ENCODE data around the gene CINP.
A peak's percentile ranks its signal among the peaks of the same experiment; 100 is the strongest.

Gene CINP

GRCh38 chr14:102377696-102378095 lies 15.0 kb upstream of the CINP start:
- H3K36me3 ChIP-seq (ENCODE audit: control insufficient read depth, insufficient read depth, low read length) = peaks cover 21% of the 10 kb centered on the region
- no peak overlapping the region for H3K27ac ChIP-seq (ENCODE audit: low read depth, low read length, severe bottlenecking)
- no peaks in the 10 kb centered on the region for H3K4me1 ChIP-seq (ENCODE audit: control insufficient read depth, insufficient read depth, low read length, poor library complexity, severe bottlenecking)
- no peaks in the 10 kb centered on the region for H3K9me3 ChIP-seq (ENCODE audit: control insufficient read depth, low read length)
- no peak overlapping the region for H3K4me3 ChIP-seq (ENCODE audit: extremely low read depth, insufficient read depth, low read length, poor library complexity, severe bottlenecking)

- H3K36me3 ChIP-seq (ENCODE audit: control insufficient read depth, insufficient read depth, low read length) = peaks cover 21% of the 10 kb centered on the region
- no peaks in the 10 kb centered on the region for H3K9me3 ChIP-seq (ENCODE audit: control insufficient read depth, low read length)
- no peak overlapping the region for H3K27ac ChIP-seq (ENCODE audit: low read depth, low read length, severe bottlenecking)
- no peak overlapping the region for H3K4me3 ChIP-seq (ENCODE audit: extremely low read depth, insufficient read depth, low read length, poor library complexity, severe bottlenecking)
- WGBS, 2 experiments (ENCODE audit: insufficient coverage in 2 of 2) = 98 to 100% methylated on average over 4 of the region's 5 CpGs
- no peaks in the 10 kb centered on the region for H3K4me1 ChIP-seq (ENCODE audit: control insufficient read depth, insufficient read depth, low read length, poor library complexity, severe bottlenecking)
Measured at GRCh38 chr14:102375119-102375518, 12.4 kb upstream of the CINP start.

GRCh38 chr14:102374264-102374663 lies 11.6 kb upstream of the CINP start:
- Histone ChIP-seq H3K27ac (ENCODE audit: low read depth, low read length, severe bottlenecking) (no peak overlapping the region), H3K9me3 (ENCODE audit: control insufficient read depth, low read length) (no peaks in the 10 kb centered on the region), H3K4me3 (ENCODE audit: extremely low read depth, insufficient read depth, low read length, poor library complexity, severe bottlenecking) (no peak overlapping the region), H3K36me3 (ENCODE audit: control insufficient read depth, insufficient read depth, low read length) (peaks cover 20% of the 10 kb centered on the region), H3K4me1 (ENCODE audit: control insufficient read depth, insufficient read depth, low read length, poor library complexity, severe bottlenecking) (no peaks in the 10 kb centered on the region)
- WGBS, 2 experiments (ENCODE audit: insufficient coverage in 2 of 2) = 100% methylated on average over 2 of the region's 2 CpGs; no CpG with 5 or more reads in 1 of the 2 experiments

GRCh38 chr14:102373110-102373509 lies 10.4 kb upstream of the CINP start:
- no peak overlapping the region for H3K27ac ChIP-seq (ENCODE audit: low read depth, low read length, severe bottlenecking)
- peaks cover 10% of the 10 kb centered on the region for H3K36me3 ChIP-seq (ENCODE audit: control insufficient read depth, insufficient read depth, low read length)
- no CpG with 5 or more reads among the region's 3 CpGs for WGBS, 2 experiments (ENCODE audit: insufficient coverage in 2 of 2)
- no peak overlapping the region for H3K4me3 ChIP-seq (ENCODE audit: extremely low read depth, insufficient read depth, low read length, poor library complexity, severe bottlenecking)
- no peaks in the 10 kb centered on the region for H3K9me3 ChIP-seq (ENCODE audit: control insufficient read depth, low read length)
- no peaks in the 10 kb centered on the region for H3K4me1 ChIP-seq (ENCODE audit: control insufficient read depth, insufficient read depth, low read length, poor library complexity, severe bottlenecking)

- H3K4me1 ChIP-seq (ENCODE audit: control insufficient read depth, insufficient read depth, low read length, poor library complexity, severe bottlenecking) = no peaks in the 10 kb centered on the region
- H3K9me3 ChIP-seq (ENCODE audit: control insufficient read depth, low read length) = no peaks in the 10 kb centered on the region
- H3K4me3 ChIP-seq (ENCODE audit: extremely low read depth, insufficient read depth, low read length, poor library complexity, severe bottlenecking) = no peak overlapping the region
- H3K27ac ChIP-seq (ENCODE audit: low read depth, low read length, severe bottlenecking) = no peak overlapping the region
- 91 to 100% methylated on average over 1 to 3 of the region's 4 CpGs for WGBS, 2 experiments (ENCODE audit: insufficient coverage in 2 of 2)
- H3K36me3 ChIP-seq (ENCODE audit: control insufficient read depth, insufficient read depth, low read length) = no peaks in the 10 kb centered on the region
Measured at GRCh38 chr14:102371361-102371760, 8.7 kb upstream of the CINP start.

- Histone ChIP-seq H3K27ac (ENCODE audit: low read depth, low read length, severe bottlenecking) (no peak overlapping the region), H3K9me3 (ENCODE audit: control insufficient read depth, low read length) (no peaks in the 10 kb centered on the region), H3K36me3 (ENCODE audit: control insufficient read depth, insufficient read depth, low read length) (peaks cover 2% of the 10 kb centered on the region), H3K4me3 (ENCODE audit: extremely low read depth, insufficient read depth, low read length, poor library complexity, severe bottlenecking) (no peak overlapping the region), H3K4me1 (ENCODE audit: control insufficient read depth, insufficient read depth, low read length, poor library complexity, severe bottlenecking) (no peaks in the 10 kb centered on the region)
- WGBS, 2 experiments (ENCODE audit: insufficient coverage in 2 of 2) = 71 to 84% methylated on average over 7 to 11 of the region's 11 CpGs
Measured at GRCh38 chr14:102370305-102370809, 7.7 kb upstream of the CINP start.

- 0 to 5% methylated on average over 26 to 36 of the region's 53 CpGs for WGBS, 2 experiments (ENCODE audit: insufficient coverage in 2 of 2)
- Histone ChIP-seq H3K36me3 (ENCODE audit: control insufficient read depth, insufficient read depth, low read length) (peaks cover 9% of the 10 kb centered on the region), H3K4me1 (ENCODE audit: control insufficient read depth, insufficient read depth, low read length, poor library complexity, severe bottlenecking) (no peaks in the 10 kb centered on the region), H3K9me3 (ENCODE audit: control insufficient read depth, low read length) (no peaks in the 10 kb centered on the region), H3K4me3 (ENCODE audit: extremely low read depth, insufficient read depth, low read length, poor library complexity, severe bottlenecking) (peak overlapping the region; percentile 91), H3K27ac (ENCODE audit: low read depth, low read length, severe bottlenecking) (peak overlapping the region; percentile 57)
Measured at GRCh38 chr14:102363182-102363943, 673 bp upstream of the CINP start.

- Histone ChIP-seq H3K4me1 (ENCODE audit: control insufficient read depth, insufficient read depth, low read length, poor library complexity, severe bottlenecking) (no peaks in the 10 kb centered on the region), H3K9me3 (ENCODE audit: control insufficient read depth, low read length) (no peaks in the 10 kb centered on the region), H3K4me3 (ENCODE audit: extremely low read depth, insufficient read depth, low read length, poor library complexity, severe bottlenecking) (peak overlapping the region; percentile 91), H3K27ac (ENCODE audit: low read depth, low read length, severe bottlenecking) (no peak overlapping the region), H3K36me3 (ENCODE audit: control insufficient read depth, insufficient read depth, low read length) (peaks cover 21% of the 10 kb centered on the region)
- WGBS, 2 experiments (ENCODE audit: insufficient coverage in 2 of 2) = 53 to 54% methylated on average over 3 of the region's 4 CpGs
Measured at GRCh38 chr14:102362084-102362483, 606 bp downstream of the CINP start.

GRCh38 chr14:102360388-102360787 lies 2.3 kb downstream of the CINP start:
- H3K36me3 ChIP-seq (ENCODE audit: control insufficient read depth, insufficient read depth, low read length) = peaks cover 28% of the 10 kb centered on the region
- H3K4me3 ChIP-seq (ENCODE audit: extremely low read depth, insufficient read depth, low read length, poor library complexity, severe bottlenecking) = no peak overlapping the region
- no peaks in the 10 kb centered on the region for H3K9me3 ChIP-seq (ENCODE audit: control insufficient read depth, low read length)
- 92 to 100% methylated on average over 1 to 2 of the region's 3 CpGs for WGBS, 2 experiments (ENCODE audit: insufficient coverage in 2 of 2)
- no peaks in the 10 kb centered on the region for H3K4me1 ChIP-seq (ENCODE audit: control insufficient read depth, insufficient read depth, low read length, poor library complexity, severe bottlenecking)
- H3K27ac ChIP-seq (ENCODE audit: low read depth, low read length, severe bottlenecking) = no peak overlapping the region

- WGBS, 2 experiments (ENCODE audit: insufficient coverage in 2 of 2) = 100% methylated on average over 1 of the region's 2 CpGs
- Histone ChIP-seq H3K9me3 (ENCODE audit: control insufficient read depth, low read length) (no peaks in the 10 kb centered on the region), H3K4me1 (ENCODE audit: control insufficient read depth, insufficient read depth, low read length, poor library complexity, severe bottlenecking) (no peaks in the 10 kb centered on the region), H3K27ac (ENCODE audit: low read depth, low read length, severe bottlenecking) (no peak overlapping the region), H3K36me3 (ENCODE audit: control insufficient read depth, insufficient read depth, low read length) (peaks cover 37% of the 10 kb centered on the region), H3K4me3 (ENCODE audit: extremely low read depth, insufficient read depth, low read length, poor library complexity, severe bottlenecking) (no peak overlapping the region)
Measured at GRCh38 chr14:102359341-102359740, 3.3 kb downstream of the CINP start.

GRCh38 chr14:102356280-102356679 lies 6.4 kb downstream of the CINP start:
- H3K4me3 ChIP-seq (ENCODE audit: extremely low read depth, insufficient read depth, low read length, poor library complexity, severe bottlenecking) = no peak overlapping the region
- peaks cover 59% of the 10 kb centered on the region for H3K36me3 ChIP-seq (ENCODE audit: control insufficient read depth, insufficient read depth, low read length)
- no peaks in the 10 kb centered on the region for H3K4me1 ChIP-seq (ENCODE audit: control insufficient read depth, insufficient read depth, low read length, poor library complexity, severe bottlenecking)
- no peaks in the 10 kb centered on the region for H3K9me3 ChIP-seq (ENCODE audit: control insufficient read depth, low read length)
- no peak overlapping the region for H3K27ac ChIP-seq (ENCODE audit: low read depth, low read length, severe bottlenecking)
- 92 to 100% methylated on average over 1 to 2 of the region's 3 CpGs for WGBS, 2 experiments (ENCODE audit: insufficient coverage in 2 of 2)

All from mesodermal cell (in vitro differentiated cells).